Measurements from ENCODE around the gene SELENOI.
"Not testable (repeated sequence)": the region's sequence is repeated elsewhere in the genome, so short reads cannot be mapped to it uniquely, and the experiment has no call there.

Gene SELENOI

GRCh38 chr2:26300234-26300925, 45.6 kb upstream of the SELENOI start:
- no peaks in the 10 kb centered on the region for H3K36me3 ChIP-seq (replicated peaks)
- in situ Hi-C loops (cut with HindIII; ENCODE audit: low pct_ligation_motif_present, low sequenced_read_pairs) = no loop called here
- no peaks in the 10 kb centered on the region for H3K27me3 ChIP-seq (replicated peaks)
- TF ChIP-seq CTCF (IDR thresholded peaks at IDR 0.05; ENCODE audit: low read depth, low read length, missing control alignments) = no peak
- H3K27ac ChIP-seq = peak overlapping the region; percentile 80
- H3K4me3 ChIP-seq (ENCODE audit: low read depth, low read length) = peak overlapping the region; percentile 63
- peak; percentile 16 for DNase-seq

GRCh38 chr2:26302846-26303245, 43.1 kb upstream of the SELENOI start:
- H3K27me3 ChIP-seq (replicated peaks) = no peaks in the 10 kb centered on the region
- no peak for TF ChIP-seq CTCF (IDR thresholded peaks at IDR 0.05; ENCODE audit: low read depth, low read length, missing control alignments)
- H3K36me3 ChIP-seq (replicated peaks) = no peaks in the 10 kb centered on the region
- H3K4me3 ChIP-seq (ENCODE audit: low read depth, low read length) = no peak overlapping the region
- no peak overlapping the region for H3K27ac ChIP-seq
- no peak for DNase-seq
- in situ Hi-C loops (cut with HindIII; ENCODE audit: low pct_ligation_motif_present, low sequenced_read_pairs) = no loop called here

GRCh38 chr2:26305094-26305493, 40.8 kb upstream of the SELENOI start:
- in situ Hi-C loops (cut with HindIII; ENCODE audit: low pct_ligation_motif_present, low sequenced_read_pairs); H3K4me3 ChIP-seq (ENCODE audit: low read depth, low read length); H3K27me3 ChIP-seq (replicated peaks); DNase-seq; H3K27ac ChIP-seq; H3K36me3 ChIP-seq (replicated peaks): not testable (repeated sequence)

GRCh38 chr2:26305540-26305939, 40.4 kb upstream of the SELENOI start:
- H3K4me3 ChIP-seq (ENCODE audit: low read depth, low read length) = no peak overlapping the region
- H3K36me3 ChIP-seq (replicated peaks) = no peaks in the 10 kb centered on the region
- TF ChIP-seq CTCF (IDR thresholded peaks at IDR 0.05; ENCODE audit: low read depth, low read length, missing control alignments) = no peak
- in situ Hi-C loops (cut with HindIII; ENCODE audit: low pct_ligation_motif_present, low sequenced_read_pairs) = no loop called here
- no peak for DNase-seq
- no peak overlapping the region for H3K27ac ChIP-seq
- no peaks in the 10 kb centered on the region for H3K27me3 ChIP-seq (replicated peaks)

- Histone ChIP-seq H3K36me3 (replicated peaks) (no peaks in the 10 kb centered on the region), H3K27ac (no peak overlapping the region), H3K4me3 (ENCODE audit: low read depth, low read length) (no peak overlapping the region), H3K27me3 (replicated peaks) (no peaks in the 10 kb centered on the region)
- in situ Hi-C loops (cut with HindIII; ENCODE audit: low pct_ligation_motif_present, low sequenced_read_pairs) = no loop called here
- DNase-seq = no peak
- TF ChIP-seq CTCF (IDR thresholded peaks at IDR 0.05; ENCODE audit: low read depth, low read length, missing control alignments) = no peak
Observed at GRCh38 chr2:26309921-26310320, 36.0 kb upstream of the SELENOI start.

- in situ Hi-C loops (cut with HindIII; ENCODE audit: low pct_ligation_motif_present, low sequenced_read_pairs) = no loop called here
- no peak for TF ChIP-seq CTCF (IDR thresholded peaks at IDR 0.05; ENCODE audit: low read depth, low read length, missing control alignments)
- no peaks in the 10 kb centered on the region for H3K36me3 ChIP-seq (replicated peaks)
- H3K4me3 ChIP-seq (ENCODE audit: low read depth, low read length) = no peak overlapping the region
- H3K27me3 ChIP-seq (replicated peaks) = peaks cover 5% of the 10 kb centered on the region
- DNase-seq = no peak
- H3K27ac ChIP-seq = no peak overlapping the region
Observed at GRCh38 chr2:26312471-26312870, 33.5 kb upstream of the SELENOI start.
